LNCaP clone FGC (cell line): ENCODE results near the gene PUM2.

ENCODE experiments used
- DNase-seq: peaks from one replicate; pipeline ENCODE4 v3.0.0-alpha.2; 2011; ENCODE audit warnings: low read depth
- H3K4me3 ChIP-seq: 2 replicates; pipeline ENCODE4 v1.5.1; 2011; ENCODE audit warnings: mild to moderate bottlenecking, low read depth, low read length, control low read depth
- CTCF ChIP-seq: IDR thresholded peaks from 2 replicates; pipeline ENCODE4 v1.5.1; 2012; ENCODE audit warnings: mild to moderate bottlenecking; ENCODE audit not compliant: control insufficient read depth, insufficient read depth; ENCODE audit errors: extremely low read depth

The PUM2 gene

GRCh38 chr2:20222769-20223406 is 127.8 kb downstream of the PUM2 start:
- DNase-seq: no peak
- no peak for TF ChIP-seq CTCF
- no peak overlapping the region for H3K4me3 ChIP-seq

- DNase-seq: no peak
- no peak overlapping the region for H3K4me3 ChIP-seq
Measured at GRCh38 chr2:20222014-20222768, 128.5 kb downstream of the PUM2 start.

GRCh38 chr2:20221555-20221973 is 129.1 kb downstream of the PUM2 start:
- DNase-seq: no peak
- TF ChIP-seq CTCF: no peak
- H3K4me3 ChIP-seq: no peak overlapping the region

More at GRCh38 chr2:20222014-20222768, 128.5 kb downstream of the PUM2 start:
- TF ChIP-seq CTCF: no peak

GRCh38 chr2:20220806-20221554 is 129.7 kb downstream of the PUM2 start:
- no peak for DNase-seq
- no peak for TF ChIP-seq CTCF

GRCh38 chr2:20219763-20220380 is 130.8 kb downstream of the PUM2 start:
- no peak for TF ChIP-seq CTCF
- no peak for DNase-seq
- no peak overlapping the region for H3K4me3 ChIP-seq

More at GRCh38 chr2:20220806-20221554, 129.7 kb downstream of the PUM2 start:
- no peak overlapping the region for H3K4me3 ChIP-seq
